Measurements from ENCODE around the gene BCAR3.

Gene BCAR3

GRCh38 chr1:93605812-93606512, 75.7 kb downstream of the BCAR3 start:
- Histone ChIP-seq H3K79me2 (no peaks in the 10 kb centered on the region), H3K4me1 (no peaks in the 10 kb centered on the region), H3K27ac (no peak overlapping the region), H2AFZ (no peak overlapping the region), H3K9me3 (ENCODE audit: control insufficient read depth, low read length) (no peaks in the 10 kb centered on the region), H3K4me3 (ENCODE audit: low read depth, low read length) (no peak overlapping the region), H3K9ac (no peak overlapping the region), H3K4me2 (ENCODE audit: low read length) (no peak overlapping the region), H3K36me3 (ENCODE audit: control insufficient read depth, insufficient read depth, low read length) (no peaks in the 10 kb centered on the region), H3K27me3 (ENCODE audit: control insufficient read depth, insufficient read depth, low read length) (no peaks in the 10 kb centered on the region)
- no peak for TF ChIP-seq CTCF (IDR thresholded peaks at IDR 0.05)

GRCh38 chr1:93605026-93605568, 76.5 kb downstream of the BCAR3 start:
- Histone ChIP-seq H3K79me2 (no peaks in the 10 kb centered on the region), H3K27me3 (ENCODE audit: control insufficient read depth, insufficient read depth, low read length) (no peaks in the 10 kb centered on the region), H3K27ac (no peak overlapping the region), H3K36me3 (ENCODE audit: control insufficient read depth, insufficient read depth, low read length) (no peaks in the 10 kb centered on the region), H3K4me3 (ENCODE audit: low read depth, low read length) (no peak overlapping the region), H3K4me1 (no peaks in the 10 kb centered on the region), H3K9ac (no peak overlapping the region), H3K9me3 (ENCODE audit: control insufficient read depth, low read length) (no peaks in the 10 kb centered on the region), H3K4me2 (ENCODE audit: low read length) (no peak overlapping the region), H2AFZ (no peak overlapping the region)
- TF ChIP-seq CTCF (IDR thresholded peaks at IDR 0.05) = no peak

GRCh38 chr1:93604411-93604810, 77.2 kb downstream of the BCAR3 start:
- no peaks in the 10 kb centered on the region for H3K4me1 ChIP-seq
- no peak overlapping the region for H2AFZ ChIP-seq
- H3K27ac ChIP-seq = no peak overlapping the region
- no peak overlapping the region for H3K4me2 ChIP-seq (ENCODE audit: low read length)
- no peak for TF ChIP-seq CTCF (IDR thresholded peaks at IDR 0.05)
- no peak overlapping the region for H3K9ac ChIP-seq
- no peaks in the 10 kb centered on the region for H3K79me2 ChIP-seq
- no peaks in the 10 kb centered on the region for H3K27me3 ChIP-seq (ENCODE audit: control insufficient read depth, insufficient read depth, low read length)
- H3K4me3 ChIP-seq (ENCODE audit: low read depth, low read length) = no peak overlapping the region
- no peaks in the 10 kb centered on the region for H3K36me3 ChIP-seq (ENCODE audit: control insufficient read depth, insufficient read depth, low read length)
- no peaks in the 10 kb centered on the region for H3K9me3 ChIP-seq (ENCODE audit: control insufficient read depth, low read length)

GRCh38 chr1:93603601-93604000, 78.0 kb downstream of the BCAR3 start:
- no peak overlapping the region for H3K4me3 ChIP-seq (ENCODE audit: low read depth, low read length)
- no peak overlapping the region for H3K4me2 ChIP-seq (ENCODE audit: low read length)
- no peak overlapping the region for H3K27ac ChIP-seq
- H3K9ac ChIP-seq = no peak overlapping the region
- no peaks in the 10 kb centered on the region for H3K79me2 ChIP-seq
- no peak overlapping the region for H2AFZ ChIP-seq
- no peaks in the 10 kb centered on the region for H3K9me3 ChIP-seq (ENCODE audit: control insufficient read depth, low read length)
- peaks cover under 1% of the 10 kb centered on the region for H3K4me1 ChIP-seq
- H3K36me3 ChIP-seq (ENCODE audit: control insufficient read depth, insufficient read depth, low read length) = no peaks in the 10 kb centered on the region
- H3K27me3 ChIP-seq (ENCODE audit: control insufficient read depth, insufficient read depth, low read length) = no peaks in the 10 kb centered on the region
- no peak for TF ChIP-seq CTCF (IDR thresholded peaks at IDR 0.05)

GRCh38 chr1:93603106-93603505, 78.5 kb downstream of the BCAR3 start:
- H3K27ac ChIP-seq = no peak overlapping the region
- H2AFZ ChIP-seq = no peak overlapping the region
- H3K79me2 ChIP-seq = no peaks in the 10 kb centered on the region
- no peak overlapping the region for H3K4me3 ChIP-seq (ENCODE audit: low read depth, low read length)
- H3K27me3 ChIP-seq (ENCODE audit: control insufficient read depth, insufficient read depth, low read length) = no peaks in the 10 kb centered on the region
- no peaks in the 10 kb centered on the region for H3K36me3 ChIP-seq (ENCODE audit: control insufficient read depth, insufficient read depth, low read length)
- no peak for TF ChIP-seq CTCF (IDR thresholded peaks at IDR 0.05)
- peaks cover 3% of the 10 kb centered on the region for H3K4me1 ChIP-seq
- no peaks in the 10 kb centered on the region for H3K9me3 ChIP-seq (ENCODE audit: control insufficient read depth, low read length)
- no peak overlapping the region for H3K9ac ChIP-seq
- no peak overlapping the region for H3K4me2 ChIP-seq (ENCODE audit: low read length)
